ENCODE measurements around the gene HBA1.

The HBA1 gene

DNA sequence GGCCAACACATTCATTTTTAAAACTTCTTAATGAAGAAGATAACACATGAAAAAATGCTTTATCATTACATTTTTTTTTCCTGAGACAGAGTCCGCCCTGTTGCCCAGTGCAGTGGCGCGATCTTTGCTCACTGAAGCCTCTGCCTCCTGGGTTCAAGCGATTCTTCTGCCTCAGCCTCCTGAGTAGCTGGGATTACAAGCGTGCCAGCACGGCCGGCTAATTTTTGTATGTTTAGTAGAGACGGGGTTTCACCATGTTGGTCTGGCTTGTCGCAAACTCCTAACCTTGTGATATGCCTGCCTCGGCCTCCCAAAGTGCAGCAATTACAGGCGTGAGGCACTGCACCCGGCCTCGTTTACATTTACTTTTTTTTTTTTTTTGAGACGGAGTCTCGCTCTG, 17.0 kb downstream of the HBA1 start:
- H3K27ac ChIP-seq (ENCODE audit: low read depth, low read length), result no peak overlapping the region
- no peak for TF ChIP-seq EZH2phosphoT487 (IDR thresholded peaks at IDR 0.05; ENCODE audit: borderline replicate concordance, low read length)
- TF ChIP-seq, protein P1, sequence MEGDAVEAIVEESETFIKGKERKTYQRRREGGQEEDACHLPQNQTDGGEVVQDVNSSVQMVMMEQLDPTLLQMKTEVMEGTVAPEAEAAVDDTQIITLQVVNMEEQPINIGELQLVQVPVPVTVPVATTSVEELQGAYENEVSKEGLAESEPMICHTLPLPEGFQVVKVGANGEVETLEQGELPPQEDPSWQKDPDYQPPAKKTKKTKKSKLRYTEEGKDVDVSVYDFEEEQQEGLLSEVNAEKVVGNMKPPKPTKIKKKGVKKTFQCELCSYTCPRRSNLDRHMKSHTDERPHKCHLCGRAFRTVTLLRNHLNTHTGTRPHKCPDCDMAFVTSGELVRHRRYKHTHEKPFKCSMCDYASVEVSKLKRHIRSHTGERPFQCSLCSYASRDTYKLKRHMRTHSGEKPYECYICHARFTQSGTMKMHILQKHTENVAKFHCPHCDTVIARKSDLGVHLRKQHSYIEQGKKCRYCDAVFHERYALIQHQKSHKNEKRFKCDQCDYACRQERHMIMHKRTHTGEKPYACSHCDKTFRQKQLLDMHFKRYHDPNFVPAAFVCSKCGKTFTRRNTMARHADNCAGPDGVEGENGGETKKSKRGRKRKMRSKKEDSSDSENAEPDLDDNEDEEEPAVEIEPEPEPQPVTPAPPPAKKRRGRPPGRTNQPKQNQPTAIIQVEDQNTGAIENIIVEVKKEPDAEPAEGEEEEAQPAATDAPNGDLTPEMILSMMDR (IDR thresholded peaks at IDR 0.05; ENCODE audit: low read depth, low read length, poor library complexity, severe bottlenecking), result no peak
- H3K4me2 ChIP-seq (ENCODE audit: low read length), result no peak overlapping the region
- H3K36me3 ChIP-seq (ENCODE audit: control insufficient read depth, low read length), result peaks cover 89% of the 10 kb centered on the region
- no peaks in the 10 kb centered on the region for H3K9me2 ChIP-seq (replicated peaks; ENCODE audit: control insufficient read depth, low read length)
- no peaks in the 10 kb centered on the region for H3K9me3 ChIP-seq (ENCODE audit: control insufficient read depth, insufficient read depth, low read length)
- H3K4me3 ChIP-seq (ENCODE audit: low read length), result no peak overlapping the region
- H3K4me1 ChIP-seq (ENCODE audit: control insufficient read depth, low read length), result no peaks in the 10 kb centered on the region
- peaks cover 4% of the 10 kb centered on the region for H3F3A ChIP-seq (ENCODE audit: control insufficient read depth, insufficient read depth)
- H4K20me1 ChIP-seq (ENCODE audit: control insufficient read depth, insufficient read depth, low read depth, low read length), result no peaks in the 10 kb centered on the region; the same call in 1 of the 2 replicates
- no peaks in the 10 kb centered on the region for H3K79me2 ChIP-seq (ENCODE audit: control insufficient read depth, low read length)
- no peaks in the 10 kb centered on the region for H3K27me3 ChIP-seq (ENCODE audit: control insufficient read depth, low read length)

DNA sequence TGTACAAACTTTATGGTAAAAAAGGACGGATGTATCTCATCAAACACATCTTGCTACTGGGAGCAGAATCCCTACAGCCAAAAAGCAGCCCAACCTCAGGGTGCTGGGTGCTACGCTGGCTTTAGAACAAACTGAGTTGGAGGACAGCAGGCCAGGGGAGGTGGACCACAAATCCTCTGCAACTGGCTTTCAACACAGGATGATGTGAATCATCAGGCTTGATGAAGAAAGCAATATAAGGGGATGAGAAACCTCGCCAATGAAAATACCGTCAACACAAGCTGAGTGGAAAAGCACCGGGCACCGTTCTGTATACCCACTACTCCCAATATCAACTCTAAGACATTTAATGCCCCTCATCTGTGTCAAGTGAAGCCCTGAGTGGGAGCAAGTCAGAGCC, 18.0 kb downstream of the HBA1 start:
- Histone ChIP-seq H3K36me3 (ENCODE audit: control insufficient read depth, low read length) (peaks cover 88% of the 10 kb centered on the region), H3K27me3 (ENCODE audit: control insufficient read depth, low read length) (no peaks in the 10 kb centered on the region), H4K20me1 (ENCODE audit: control insufficient read depth, insufficient read depth, low read depth, low read length) (no peaks in the 10 kb centered on the region; the same call in 1 of the 2 replicates), H3K79me2 (ENCODE audit: control insufficient read depth, low read length) (no peaks in the 10 kb centered on the region), H3K27ac (ENCODE audit: low read depth, low read length) (no peak overlapping the region), H3K4me2 (ENCODE audit: low read length) (no peak overlapping the region), H3K4me1 (ENCODE audit: control insufficient read depth, low read length) (no peaks in the 10 kb centered on the region), H3K9me2 (replicated peaks; ENCODE audit: control insufficient read depth, low read length) (no peaks in the 10 kb centered on the region), H3F3A (ENCODE audit: control insufficient read depth, insufficient read depth) (no peaks in the 10 kb centered on the region), H3K9me3 (ENCODE audit: control insufficient read depth, insufficient read depth, low read length) (no peaks in the 10 kb centered on the region), H3K4me3 (ENCODE audit: low read length) (no peak overlapping the region)
- TF ChIP-seq EZH2phosphoT487 (IDR thresholded peaks at IDR 0.05; ENCODE audit: borderline replicate concordance, low read length), result no peak
- TF ChIP-seq, protein P1 (IDR thresholded peaks at IDR 0.05; ENCODE audit: low read depth, low read length, poor library complexity, severe bottlenecking), result no peak

DNA sequence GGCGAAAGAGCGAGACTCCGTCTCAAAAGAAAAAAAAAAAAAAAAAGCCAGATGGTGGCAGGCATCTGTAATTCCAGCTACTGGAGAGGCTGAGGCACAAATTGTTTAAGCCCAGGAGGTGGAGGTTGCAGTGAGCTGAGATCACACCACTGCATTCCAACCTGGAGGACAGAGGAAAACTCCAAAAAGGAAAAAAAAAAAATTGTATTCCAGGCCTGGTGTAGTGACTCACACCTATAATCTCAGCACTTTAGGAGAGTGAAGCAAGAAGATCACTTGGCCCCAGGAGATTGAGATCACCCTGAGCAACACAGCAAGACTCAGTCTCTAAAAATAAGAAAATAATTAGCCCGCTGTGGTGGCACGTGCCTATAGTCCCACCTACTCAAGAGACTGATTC, 23.9 kb downstream of the HBA1 start:
- no peaks in the 10 kb centered on the region for H3K4me1 ChIP-seq (ENCODE audit: control insufficient read depth, low read length)
- no peak overlapping the region for H3K4me2 ChIP-seq (ENCODE audit: low read length)
- no peaks in the 10 kb centered on the region for H3K27me3 ChIP-seq (ENCODE audit: control insufficient read depth, low read length)
- H4K20me1 ChIP-seq (ENCODE audit: control insufficient read depth, insufficient read depth, low read depth, low read length), result no peaks in the 10 kb centered on the region
- no peak overlapping the region for H3K4me3 ChIP-seq (ENCODE audit: low read length)
- H3K9me3 ChIP-seq (ENCODE audit: control insufficient read depth, insufficient read depth, low read length), result no peaks in the 10 kb centered on the region
- no peaks in the 10 kb centered on the region for H3F3A ChIP-seq (ENCODE audit: control insufficient read depth, insufficient read depth)
- H3K79me2 ChIP-seq (ENCODE audit: control insufficient read depth, low read length), result 0 out of 2 replicates have a peak, but pooled peaks cover 2% of the 10 kb centered on the region
- peaks cover 70% of the 10 kb centered on the region for H3K36me3 ChIP-seq (ENCODE audit: control insufficient read depth, low read length)
- TF ChIP-seq, protein P1 (IDR thresholded peaks at IDR 0.05; ENCODE audit: low read depth, low read length, poor library complexity, severe bottlenecking), result no peak
- no peak for TF ChIP-seq EZH2phosphoT487 (IDR thresholded peaks at IDR 0.05; ENCODE audit: borderline replicate concordance, low read length)
- no peak overlapping the region for H3K27ac ChIP-seq (ENCODE audit: low read depth, low read length)
- no peaks in the 10 kb centered on the region for H3K9me2 ChIP-seq (replicated peaks; ENCODE audit: control insufficient read depth, low read length)

Data from DOHH2 (cell line).